Keratinocyte (primary cell): Measurements from ENCODE around the gene CCRL2. TPM values are rescaled to one million over a fixed set of nuclear protein-coding genes. Genes with fewer than 3 reads are reported as not detected.
A peak's percentile ranks its signal among the peaks of the same experiment; 100 is the strongest.

Experiments used
- DNase-seq: peaks from one replicate; pipeline ENCODE4 v3.0.0-alpha.2; 2011; ENCODE audit warnings: low read depth, missing footprints, low spot score
- FAIRE-seq: peaks from 2 replicates; lab custom pipeline; 2011; peaks lifted over from hg19 to GRCh38; lab: Jason Lieb, UNC
- H2AFZ ChIP-seq: 2 replicates; pipeline ENCODE4 v1.6.0; 2012; ENCODE audit warnings: low read length, control low read depth, inconsistent platforms; ENCODE audit not compliant: control insufficient read depth
- H3K27ac ChIP-seq: 2 replicates; pipeline ENCODE4 v1.5.1; 2011; ENCODE audit warnings: low read length; ENCODE audit not compliant: control insufficient read depth, insufficient read depth
- H3K27me3 ChIP-seq: 3 replicates; pipeline ENCODE4 v1.6.0; 2011; ENCODE audit warnings: low read length; ENCODE audit not compliant: control insufficient read depth, insufficient read depth; ENCODE audit errors: extremely low read depth
- H3K36me3 ChIP-seq, 2 experiments: 2 replicates in 1 of 2; 3 replicates in 1 of 2; pipeline ENCODE4 v1.5.1; 2011; ENCODE audit warnings: low read length in 2 of 2, mild to moderate bottlenecking in 1 of 2; ENCODE audit not compliant: control insufficient read depth in 2 of 2, insufficient read depth in 2 of 2; ENCODE audit errors: extremely low read depth in 1 of 2
- H3K4me1 ChIP-seq: 3 replicates; pipeline ENCODE4 v1.5.1; 2011; ENCODE audit warnings: low read length; ENCODE audit not compliant: control insufficient read depth, insufficient read depth; ENCODE audit errors: extremely low read depth
- H3K4me2 ChIP-seq: 3 replicates; pipeline ENCODE4 v1.6.0; 2011; ENCODE audit warnings: low read depth, low read length; ENCODE audit not compliant: control insufficient read depth, insufficient read depth; ENCODE audit errors: extremely low read depth
- H3K4me3 ChIP-seq, 3 experiments: fragments of 200-600 bp in 1 of 3; sonication (generic) in 1 of 3; 2 replicates in 2 of 3; 3 replicates in 1 of 3; pipeline ENCODE4 v1.5.1; 2011 to 2016; ENCODE audit warnings: low read length in 3 of 3, mild to moderate bottlenecking in 3 of 3, control low read depth in 2 of 3, inconsistent platforms in 1 of 3, low read depth in 1 of 3, mixed read lengths in 1 of 3, mixed run types in 1 of 3, moderate library complexity in 1 of 3; ENCODE audit not compliant: control insufficient read depth in 2 of 3, insufficient read depth in 2 of 3; ENCODE audit errors: extremely low read depth in 1 of 3
- H3K79me2 ChIP-seq: 2 replicates; pipeline ENCODE4 v1.6.0; 2012; ENCODE audit warnings: low read length; ENCODE audit not compliant: control insufficient read depth, insufficient read depth
- H3K9ac ChIP-seq: 3 replicates; pipeline ENCODE4 v1.6.0; 2011; ENCODE audit warnings: low read length; ENCODE audit not compliant: control insufficient read depth, insufficient read depth; ENCODE audit errors: extremely low read depth
- H3K9me1 ChIP-seq: 3 replicates; pipeline ENCODE4 v1.6.0; 2011; ENCODE audit warnings: low read length; ENCODE audit not compliant: control insufficient read depth, insufficient read depth; ENCODE audit errors: extremely low read depth
- H3K9me3 ChIP-seq: 2 replicates; pipeline ENCODE4 v1.5.1; 2012; ENCODE audit warnings: low read depth, low read length; ENCODE audit not compliant: control insufficient read depth
- H4K20me1 ChIP-seq: 3 replicates; pipeline ENCODE4 v1.6.0; 2011; ENCODE audit warnings: low read length; ENCODE audit not compliant: control insufficient read depth, insufficient read depth; ENCODE audit errors: extremely low read depth
- CTCF ChIP-seq, 3 experiments: IDR thresholded peaks in 1 of 3; conservative IDR thresholded peaks in 1 of 3; optimal IDR thresholded peaks in 1 of 3; 2 replicates in 2 of 3; 3 replicates in 1 of 3; pipeline versions ENCODE3 to v1.5.1; 2011; ENCODE audit warnings: low read length in 3 of 3, mild to moderate bottlenecking in 3 of 3, moderate library complexity in 2 of 3, control low read depth in 1 of 3, inconsistent platforms in 1 of 3; ENCODE audit not compliant: insufficient read depth in 2 of 3; ENCODE audit errors: extremely low read depth in 1 of 3
- EZH2 ChIP-seq: IDR thresholded peaks from one replicate; pipeline ENCODE4 v1.6.1; 2012; ENCODE audit warnings: inconsistent platforms, mild to moderate bottlenecking, low read length, moderate library complexity
- dilution Hi-C: fragments of 300-500 bp; cut with MboI; formaldehyde crosslinking; loops from one replicate; pipeline ENCODE4 v1.7.0; 2020; ENCODE audit warnings: low sequenced_read_pairs; ENCODE audit not compliant: extremely low pct_ligation_motif_present
- polyA plus RNA-seq, 5 experiments: library from polyadenylated mRNA; depleted of rRNA in 3 of 5; stranded (reverse) in 3 of 5; stranded (forward) in 1 of 5; unstranded in 1 of 5; fragments of >200 nt; gene quantifications; 1 replicate in 1 of 5; 2 replicates in 3 of 5; 3 replicates in 1 of 5; pipeline versions ENCODE4 v1.2.1 to v1.2.3, GENCODE V29; 2011 to 2012; ENCODE audit warnings: missing spikeins in 2 of 5, low read depth in 1 of 5, low replicate concordance in 1 of 5

Gene CCRL2
- polyA plus RNA-seq, 1 donor (not counting 4 experiments of a cell fraction or from before 2014, with no cell fraction given), result not detected

- DNase-seq (no peak), FAIRE-seq (peak; percentile 36)
- no peak overlapping the region for H3K27ac ChIP-seq
These were observed 38.5 kb upstream of the CCRL2 start for GRCh38 chr3:46368569-46368968.

GRCh38 chr3:46369151-46369550, 37.9 kb upstream of the CCRL2 start:
- H3K27ac ChIP-seq, result no peak overlapping the region

More at GRCh38 chr3:46368569-46368968, 38.5 kb upstream of the CCRL2 start:
- no peak overlapping the region for H2AFZ ChIP-seq
- no peak overlapping the region for H3K4me3 ChIP-seq
- H4K20me1 ChIP-seq, result no peaks in the 10 kb centered on the region
- peak in 2 of 3 experiments; percentile 13 to 77 for TF ChIP-seq CTCF (optimal IDR thresholded peaks at IDR 0.05 in 1 of 3, IDR thresholded peaks at IDR 0.05 in 1 of 3, conservative IDR thresholded peaks at IDR 0.05 in 1 of 3; ENCODE audit: extremely low read depth in 1 of 3, insufficient read depth in 2 of 3, low read length in 3 of 3)
- TF ChIP-seq EZH2, result no peak
- peaks cover 4% of the 10 kb centered on the region for H3K4me1 ChIP-seq
- H3K9me1 ChIP-seq, result no peaks in the 10 kb centered on the region
- no peaks in the 10 kb centered on the region for H3K9me3 ChIP-seq
- dilution Hi-C loops, result no loop called here
- H3K36me3 ChIP-seq, result no peaks in the 10 kb centered on the region
- H3K4me2 ChIP-seq, result no peak overlapping the region
- no peaks in the 10 kb centered on the region for H3K27me3 ChIP-seq
- H3K79me2 ChIP-seq, result no peaks in the 10 kb centered on the region
- no peak overlapping the region for H3K9ac ChIP-seq

More at GRCh38 chr3:46369151-46369550, 37.9 kb upstream of the CCRL2 start:
- DNase-seq (no peak), FAIRE-seq (no peak)
- H4K20me1 ChIP-seq, result no peaks in the 10 kb centered on the region
- H3K9me3 ChIP-seq, result no peaks in the 10 kb centered on the region
- no peak overlapping the region for H3K4me3 ChIP-seq
- dilution Hi-C loops, result no loop called here
- no peaks in the 10 kb centered on the region for H3K9me1 ChIP-seq
- H3K9ac ChIP-seq, result no peak overlapping the region
- H3K4me1 ChIP-seq, result peaks cover 4% of the 10 kb centered on the region
- no peak overlapping the region for H2AFZ ChIP-seq
- H3K4me2 ChIP-seq, result no peak overlapping the region
- H3K36me3 ChIP-seq, result no peaks in the 10 kb centered on the region
- no peaks in the 10 kb centered on the region for H3K27me3 ChIP-seq
- TF ChIP-seq EZH2 (no peak), CTCF (optimal IDR thresholded peaks at IDR 0.05 in 1 of 3, IDR thresholded peaks at IDR 0.05 in 1 of 3, conservative IDR thresholded peaks at IDR 0.05 in 1 of 3; ENCODE audit: extremely low read depth in 1 of 3, insufficient read depth in 2 of 3, low read length in 3 of 3) (no peak)
- H3K79me2 ChIP-seq, result no peaks in the 10 kb centered on the region
